Hepatocyte (in vitro differentiated cells): ENCODE data around the gene YEATS2. TPM values are rescaled to one million over a fixed set of nuclear protein-coding genes. Genes with fewer than 3 reads are reported as not detected.

ENCODE experiments used
- DNase-seq: peaks from one replicate; pipeline ENCODE4 v3.0.0-alpha.2; 2016; ENCODE audit warnings: low spot score
- H2AFZ ChIP-seq: fragments of 200-600 bp; sonication (generic); 2 replicates; pipeline ENCODE4 v1.6.0; 2016; ENCODE audit warnings: antibody characterized with exemption, mild to moderate bottlenecking
- H3K27ac ChIP-seq: fragments of 200-600 bp; sonication (generic); 2 replicates; pipeline ENCODE4 v1.5.1; 2016; ENCODE audit warnings: mild to moderate bottlenecking
- H3K27me3 ChIP-seq: fragments of 200-600 bp; sonication (generic); 2 replicates; pipeline ENCODE4 v1.6.1; 2016
- H3K36me3 ChIP-seq: fragments of 200-600 bp; sonication (generic); replicated peaks from 2 replicates; pipeline ENCODE4 v1.5.1; 2016; ENCODE audit warnings: low read depth; ENCODE audit not compliant: insufficient read depth
- H3K4me1 ChIP-seq: fragments of 200-600 bp; sonication (generic); 2 replicates; pipeline ENCODE4 v1.5.1; 2016; ENCODE audit warnings: mild to moderate bottlenecking, moderate library complexity; ENCODE audit not compliant: insufficient read depth
- H3K4me2 ChIP-seq: fragments of 200-600 bp; sonication (generic); 2 replicates; pipeline ENCODE4 v1.6.0; 2016
- H3K4me3 ChIP-seq: fragments of 200-600 bp; sonication (generic); 2 replicates; pipeline ENCODE4 v1.5.1; 2016; ENCODE audit warnings: mild to moderate bottlenecking
- H3K79me2 ChIP-seq: fragments of 200-600 bp; sonication (generic); 2 replicates; pipeline ENCODE4 v1.6.0; 2017; ENCODE audit warnings: mild to moderate bottlenecking
- H3K9me2 ChIP-seq: fragments of 200-600 bp; sonication (generic); replicated peaks from 2 replicates; pipeline ENCODE4 v1.6.0; 2017; ENCODE audit warnings: mild to moderate bottlenecking; ENCODE audit not compliant: insufficient read depth
- H3K9me3 ChIP-seq: fragments of 200-600 bp; sonication (generic); 2 replicates; pipeline ENCODE4 v1.5.1; 2016; ENCODE audit warnings: low read depth, mild to moderate bottlenecking
- H4K20me1 ChIP-seq: fragments of 200-600 bp; sonication (generic); 2 replicates; pipeline ENCODE4 v1.6.0; 2016; ENCODE audit warnings: mild to moderate bottlenecking; ENCODE audit not compliant: insufficient read depth, poor library complexity, severe bottlenecking
- EZH2 ChIP-seq: fragments of 200-600 bp; sonication (generic); IDR thresholded peaks from 2 replicates; pipeline ENCODE4 v1.6.1; 2016; ENCODE audit warnings: antibody characterized with exemption, mild to moderate bottlenecking, borderline replicate concordance
- EZH2phosphoT487 ChIP-seq: fragments of 200-600 bp; sonication (generic); IDR thresholded peaks from one replicate; pipeline ENCODE4 v1.6.1; 2018; ENCODE audit warnings: antibody characterized with exemption, mild to moderate bottlenecking, low read depth, moderate library complexity; ENCODE audit not compliant: unreplicated experiment, severe bottlenecking
- WGBS: methylation state at CpG from one replicate; pipeline ENCODE4 v1.1.6; 2016; ENCODE audit warnings: low lambda C conversion rate; ENCODE audit errors: missing lambda C conversion rate; 5-methylcytosine and 5-hydroxymethylcytosine counted together
- polyA plus RNA-seq: library from polyadenylated mRNA; unstranded; fragments of >200 nt; fragmentation: Nextera tagmentation; extraction: Ambion mirVana; gene quantifications from 2 replicates; pipeline ENCODE4 v1.2.1, GENCODE V29; 2016
- total RNA-seq: library from RNA; depleted of rRNA; stranded (reverse); fragments of >200 nt; gene quantifications from 2 replicates; pipeline ENCODE4 v1.2.3, GENCODE V29; 2014
- TF ChIP-seq, protein P1 (sequence below): fragments of 200-600 bp; sonication (generic); IDR thresholded peaks from 2 replicates; pipeline ENCODE4 v1.5.1; 2016; ENCODE audit warnings: antibody characterized with exemption, mild to moderate bottlenecking; ENCODE audit not compliant: poor library complexity

Gene YEATS2
- total and polyA plus RNA-seq, 2 experiments from 2014 or later, result 12.5 to 21.5 TPM

DNA sequence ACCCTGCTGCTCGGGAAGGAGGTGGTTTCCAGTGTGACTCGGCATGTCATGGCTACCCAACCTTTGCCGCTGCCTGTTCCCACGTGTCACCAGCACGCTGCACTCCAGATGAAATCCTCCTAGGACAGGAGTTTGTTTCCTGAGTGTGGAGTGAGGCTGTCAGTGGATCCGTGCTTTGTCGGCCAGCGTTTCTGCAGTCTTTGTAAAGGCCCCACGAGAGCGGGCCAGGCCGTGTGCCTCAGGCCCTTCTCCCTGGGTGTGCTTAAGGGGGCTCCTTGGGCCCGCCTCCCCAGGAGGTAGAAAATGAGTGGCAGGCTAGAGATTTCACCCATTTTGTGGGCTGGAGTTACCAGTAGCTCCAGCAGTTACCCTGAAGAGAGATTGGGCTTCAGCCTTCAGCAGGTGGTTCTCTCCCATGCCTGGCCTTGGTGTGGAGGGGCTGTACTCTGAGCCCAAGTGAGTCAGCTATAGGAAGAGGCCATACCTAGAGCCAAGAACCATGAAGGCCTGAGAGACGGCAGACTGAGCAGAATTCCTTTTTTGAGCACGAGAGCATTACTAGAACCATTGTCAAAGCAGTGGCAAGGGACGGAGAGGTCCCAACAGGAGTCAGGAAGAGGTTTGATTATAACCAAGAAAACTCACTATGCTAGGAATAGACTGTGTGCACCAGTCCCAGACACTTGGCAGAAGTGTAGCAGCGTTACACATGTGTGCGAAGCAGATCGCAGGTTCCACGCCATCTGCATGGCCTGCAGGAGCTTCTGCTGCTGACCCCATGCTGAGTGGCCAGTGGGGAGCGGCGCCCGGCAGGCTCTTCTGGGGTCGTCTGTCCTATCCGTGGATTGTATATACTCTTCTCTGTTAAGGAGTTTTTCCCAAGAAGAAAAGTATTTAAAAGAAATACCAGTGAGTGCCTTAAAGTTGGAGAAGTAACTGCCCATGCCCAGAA is 113.3 kb downstream of the YEATS2 start:
- Histone ChIP-seq H3K79me2 (no peaks in the 10 kb centered on the region), H3K36me3 (no peaks in the 10 kb centered on the region)
- 93% methylated on average over 24 of the region's 24 CpGs for WGBS

DNA sequence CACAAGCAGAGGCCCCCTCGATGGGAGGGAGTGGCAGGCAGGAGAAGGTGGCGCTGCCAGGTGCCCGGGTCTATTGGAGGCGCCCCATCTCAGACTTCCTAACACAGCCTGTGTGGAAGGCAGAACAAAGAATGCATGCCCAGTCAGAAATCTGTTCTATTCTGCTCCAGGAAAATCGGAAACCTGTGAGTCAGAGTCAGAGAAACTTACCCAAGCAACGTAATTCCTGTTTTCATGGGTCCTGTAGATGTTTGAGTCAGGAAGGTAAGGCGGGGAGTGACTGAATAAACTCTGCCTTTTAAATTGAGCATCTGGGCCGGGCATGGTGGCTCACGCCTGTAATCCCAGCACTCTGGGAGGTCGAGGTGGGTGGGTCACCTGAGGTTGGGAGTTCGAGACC is 114.0 kb downstream of the YEATS2 start:
- no peaks in the 10 kb centered on the region for H3K79me2 ChIP-seq
- H3K4me2 ChIP-seq, result no peak overlapping the region
- H2AFZ ChIP-seq, result no peak overlapping the region
- H3K27ac ChIP-seq, result no peak overlapping the region
- H4K20me1 ChIP-seq, result no peaks in the 10 kb centered on the region
- H3K9me2 ChIP-seq, result no peaks in the 10 kb centered on the region
- no peak overlapping the region for H3K4me3 ChIP-seq
- 97% methylated on average over 11 of the region's 11 CpGs for WGBS
- H3K4me1 ChIP-seq, result peaks cover 8% of the 10 kb centered on the region
- TF ChIP-seq EZH2phosphoT487, result no peak
- no peak for TF ChIP-seq EZH2
- TF ChIP-seq, protein P1, sequence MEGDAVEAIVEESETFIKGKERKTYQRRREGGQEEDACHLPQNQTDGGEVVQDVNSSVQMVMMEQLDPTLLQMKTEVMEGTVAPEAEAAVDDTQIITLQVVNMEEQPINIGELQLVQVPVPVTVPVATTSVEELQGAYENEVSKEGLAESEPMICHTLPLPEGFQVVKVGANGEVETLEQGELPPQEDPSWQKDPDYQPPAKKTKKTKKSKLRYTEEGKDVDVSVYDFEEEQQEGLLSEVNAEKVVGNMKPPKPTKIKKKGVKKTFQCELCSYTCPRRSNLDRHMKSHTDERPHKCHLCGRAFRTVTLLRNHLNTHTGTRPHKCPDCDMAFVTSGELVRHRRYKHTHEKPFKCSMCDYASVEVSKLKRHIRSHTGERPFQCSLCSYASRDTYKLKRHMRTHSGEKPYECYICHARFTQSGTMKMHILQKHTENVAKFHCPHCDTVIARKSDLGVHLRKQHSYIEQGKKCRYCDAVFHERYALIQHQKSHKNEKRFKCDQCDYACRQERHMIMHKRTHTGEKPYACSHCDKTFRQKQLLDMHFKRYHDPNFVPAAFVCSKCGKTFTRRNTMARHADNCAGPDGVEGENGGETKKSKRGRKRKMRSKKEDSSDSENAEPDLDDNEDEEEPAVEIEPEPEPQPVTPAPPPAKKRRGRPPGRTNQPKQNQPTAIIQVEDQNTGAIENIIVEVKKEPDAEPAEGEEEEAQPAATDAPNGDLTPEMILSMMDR, result no peak
- no peak for DNase-seq
- H3K27me3 ChIP-seq, result no peaks in the 10 kb centered on the region
- H3K9me3 ChIP-seq, result no peaks in the 10 kb centered on the region
- no peaks in the 10 kb centered on the region for H3K36me3 ChIP-seq

More for the DNA sequence above, 113.3 kb downstream of the YEATS2 start:
- Histone ChIP-seq H3K4me1 (peaks cover 8% of the 10 kb centered on the region), H3K9me2 (no peaks in the 10 kb centered on the region), H3K9me3 (no peaks in the 10 kb centered on the region), H3K4me2 (no peak overlapping the region), H3K27me3 (no peaks in the 10 kb centered on the region), H3K27ac (no peak overlapping the region), H2AFZ (no peak overlapping the region), H3K4me3 (no peak overlapping the region), H4K20me1 (no peaks in the 10 kb centered on the region)
- DNase-seq, result no peak
- TF ChIP-seq EZH2phosphoT487 (no peak), EZH2 (no peak)
- TF ChIP-seq, protein P1, result no peak

DNA sequence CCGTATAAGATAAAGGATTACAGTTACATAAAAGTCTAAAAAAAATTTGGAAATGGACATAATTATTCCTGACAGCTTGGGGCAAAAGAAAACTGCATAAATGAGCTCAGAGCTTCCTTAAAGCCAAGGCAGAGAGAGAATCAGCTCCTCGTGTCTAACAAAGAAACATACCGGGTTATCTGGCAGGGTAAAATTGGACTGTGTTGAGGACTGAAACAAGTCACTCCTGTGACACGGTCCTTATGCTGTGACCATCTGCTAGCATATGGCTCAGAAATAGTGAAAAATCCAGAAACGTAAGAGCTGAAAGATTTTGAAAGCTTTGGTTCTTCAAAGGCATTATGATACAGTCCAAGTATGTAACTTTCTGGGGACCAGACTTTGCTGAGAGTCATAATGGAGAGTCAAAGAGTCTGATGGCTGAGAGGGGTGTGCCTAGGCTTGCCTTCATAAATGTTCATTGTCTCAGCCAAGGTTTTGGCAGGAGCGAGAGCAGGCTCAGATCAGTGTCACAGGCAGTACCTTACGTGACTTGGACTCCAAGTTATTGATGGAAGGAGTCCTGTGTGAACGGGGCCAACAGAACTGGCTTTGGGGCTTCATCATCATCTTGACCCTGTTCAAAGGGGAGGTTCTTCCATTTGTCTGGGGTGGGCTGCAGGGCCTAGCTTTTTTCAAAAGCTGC is 115.3 kb downstream of the YEATS2 start:
- no peak for DNase-seq
- H4K20me1 ChIP-seq, result no peaks in the 10 kb centered on the region
- no peak overlapping the region for H2AFZ ChIP-seq
- H3K36me3 ChIP-seq, result no peaks in the 10 kb centered on the region
- no peaks in the 10 kb centered on the region for H3K9me3 ChIP-seq
- TF ChIP-seq, protein P1, result no peak
- TF ChIP-seq EZH2phosphoT487 (no peak), EZH2 (no peak)
- H3K9me2 ChIP-seq, result no peaks in the 10 kb centered on the region
- H3K27ac ChIP-seq, result no peak overlapping the region
- peaks cover 8% of the 10 kb centered on the region for H3K4me1 ChIP-seq
- no peak overlapping the region for H3K4me3 ChIP-seq
- H3K4me2 ChIP-seq, result no peak overlapping the region
- 94% methylated on average over 8 of the region's 8 CpGs for WGBS
- no peaks in the 10 kb centered on the region for H3K27me3 ChIP-seq
- H3K79me2 ChIP-seq, result no peaks in the 10 kb centered on the region
